ENCODE data around the gene MYO15A.

MYO15A gene

GRCh38 chr17:18182978-18183333 lies 74.4 kb downstream of the MYO15A start:
- H3K9ac ChIP-seq = peak overlapping the region; percentile 75
- H3K27me3 ChIP-seq (ENCODE audit: control insufficient read depth, insufficient read depth, low read length) = no peaks in the 10 kb centered on the region
- H3K9me3 ChIP-seq (ENCODE audit: control insufficient read depth, low read length) = no peaks in the 10 kb centered on the region
- H3K4me3 ChIP-seq (ENCODE audit: low read depth, low read length) = peak overlapping the region; percentile 90
- no peak for TF ChIP-seq CTCF (IDR thresholded peaks at IDR 0.05)
- peak overlapping the region; percentile 98 for H3K27ac ChIP-seq
- peaks cover 39% of the 10 kb centered on the region for H3K79me2 ChIP-seq
- peaks cover 27% of the 10 kb centered on the region for H3K4me1 ChIP-seq
- H2AFZ ChIP-seq = peak overlapping the region; percentile 97
- H3K4me2 ChIP-seq (ENCODE audit: low read length) = peak overlapping the region; percentile 99
- no peaks in the 10 kb centered on the region for H3K36me3 ChIP-seq (ENCODE audit: control insufficient read depth, insufficient read depth, low read length)

GRCh38 chr17:18183334-18184142 lies 75.0 kb downstream of the MYO15A start, which contains the start of gene ALKBH5:
Gene ALKBH5, plus strand, starts transcription at chr17:18183828. Its CDS starts 416 bp downstream, at chr17:18184244.
- Histone ChIP-seq H3K36me3 (ENCODE audit: control insufficient read depth, insufficient read depth, low read length) (no peaks in the 10 kb centered on the region), H2AFZ (peak within 1 kb of the TSS; percentile 97), H3K4me2 (ENCODE audit: low read length) (peak within 1 kb of the TSS; percentile 99), H3K27me3 (ENCODE audit: control insufficient read depth, insufficient read depth, low read length) (no peaks in the 10 kb centered on the region), H3K4me1 (peaks cover 33% of the 10 kb centered on the region), H3K9ac (peak within 1 kb of the TSS; percentile 75), H3K79me2 (peaks cover 45% of the 10 kb centered on the region), H3K4me3 (ENCODE audit: low read depth, low read length) (peak within 1 kb of the TSS; percentile 90), H3K27ac (peak within 1 kb of the TSS; percentile 98), H3K9me3 (ENCODE audit: control insufficient read depth, low read length) (no peaks in the 10 kb centered on the region)
- TF ChIP-seq CTCF (IDR thresholded peaks at IDR 0.05) = peak; percentile 21

- Histone ChIP-seq H3K9ac (peak overlapping the region; percentile 40), H3K79me2 (peaks cover 51% of the 10 kb centered on the region), H3K27ac (peak overlapping the region; percentile 98), H3K4me3 (ENCODE audit: low read depth, low read length) (peak overlapping the region; percentile 90), H3K27me3 (ENCODE audit: control insufficient read depth, insufficient read depth, low read length) (no peaks in the 10 kb centered on the region), H2AFZ (peak overlapping the region; percentile 97), H3K9me3 (ENCODE audit: control insufficient read depth, low read length) (no peaks in the 10 kb centered on the region), H3K4me1 (peaks cover 39% of the 10 kb centered on the region), H3K4me2 (ENCODE audit: low read length) (peak overlapping the region; percentile 99), H3K36me3 (ENCODE audit: control insufficient read depth, insufficient read depth, low read length) (no peaks in the 10 kb centered on the region)
- no peak for TF ChIP-seq CTCF (IDR thresholded peaks at IDR 0.05)
These were observed 75.8 kb downstream of the MYO15A start for GRCh38 chr17:18184143-18185031.

- H3K4me1 ChIP-seq = peaks cover 45% of the 10 kb centered on the region
- no peaks in the 10 kb centered on the region for H3K9me3 ChIP-seq (ENCODE audit: control insufficient read depth, low read length)
- peaks cover 60% of the 10 kb centered on the region for H3K79me2 ChIP-seq
- H3K36me3 ChIP-seq (ENCODE audit: control insufficient read depth, insufficient read depth, low read length) = no peaks in the 10 kb centered on the region
- TF ChIP-seq CTCF (IDR thresholded peaks at IDR 0.05) = no peak
- H3K4me3 ChIP-seq (ENCODE audit: low read depth, low read length) = peak overlapping the region; percentile 90
- no peaks in the 10 kb centered on the region for H3K27me3 ChIP-seq (ENCODE audit: control insufficient read depth, insufficient read depth, low read length)
- H3K27ac ChIP-seq = no peak overlapping the region
- no peak overlapping the region for H2AFZ ChIP-seq
- H3K4me2 ChIP-seq (ENCODE audit: low read length) = peak overlapping the region; percentile 99
- H3K9ac ChIP-seq = no peak overlapping the region
These were observed 76.8 kb downstream of the MYO15A start for GRCh38 chr17:18185391-18185790.
